Caki2 (cell line): Measurements from ENCODE around the gene ARMC5. TPM values are rescaled to one million over a fixed set of nuclear protein-coding genes. Genes with fewer than 3 reads are reported as not detected.
"Not testable (repeated sequence)": the region's sequence is repeated elsewhere in the genome, so short reads cannot be mapped to it uniquely, and the experiment has no call there.

Source experiments
- DNase-seq: peaks from one replicate; pipeline ENCODE4 v3.0.0-alpha.2; 2015; ENCODE audit warnings: low read depth
- in situ Hi-C: cut with HindIII; loops from 2 replicates; pipeline ENCODE4 v1.10.0; 2016; ENCODE audit warnings: low sequenced_read_pairs, low pct_unique_long_range_greater_than_20kb, mixed read lengths
- total RNA-seq: library from RNA; depleted of rRNA; stranded (reverse); fragments of >200 nt; shearing (Covaris generic); gene quantifications from 2 replicates; pipeline ENCODE4 v1.2.3, GENCODE V29; 2014; ENCODE audit warnings: low replicate concordance

ARMC5 gene
- total RNA-seq, 1 experiment from 2014 or later, result 22.5 TPM

DNA sequence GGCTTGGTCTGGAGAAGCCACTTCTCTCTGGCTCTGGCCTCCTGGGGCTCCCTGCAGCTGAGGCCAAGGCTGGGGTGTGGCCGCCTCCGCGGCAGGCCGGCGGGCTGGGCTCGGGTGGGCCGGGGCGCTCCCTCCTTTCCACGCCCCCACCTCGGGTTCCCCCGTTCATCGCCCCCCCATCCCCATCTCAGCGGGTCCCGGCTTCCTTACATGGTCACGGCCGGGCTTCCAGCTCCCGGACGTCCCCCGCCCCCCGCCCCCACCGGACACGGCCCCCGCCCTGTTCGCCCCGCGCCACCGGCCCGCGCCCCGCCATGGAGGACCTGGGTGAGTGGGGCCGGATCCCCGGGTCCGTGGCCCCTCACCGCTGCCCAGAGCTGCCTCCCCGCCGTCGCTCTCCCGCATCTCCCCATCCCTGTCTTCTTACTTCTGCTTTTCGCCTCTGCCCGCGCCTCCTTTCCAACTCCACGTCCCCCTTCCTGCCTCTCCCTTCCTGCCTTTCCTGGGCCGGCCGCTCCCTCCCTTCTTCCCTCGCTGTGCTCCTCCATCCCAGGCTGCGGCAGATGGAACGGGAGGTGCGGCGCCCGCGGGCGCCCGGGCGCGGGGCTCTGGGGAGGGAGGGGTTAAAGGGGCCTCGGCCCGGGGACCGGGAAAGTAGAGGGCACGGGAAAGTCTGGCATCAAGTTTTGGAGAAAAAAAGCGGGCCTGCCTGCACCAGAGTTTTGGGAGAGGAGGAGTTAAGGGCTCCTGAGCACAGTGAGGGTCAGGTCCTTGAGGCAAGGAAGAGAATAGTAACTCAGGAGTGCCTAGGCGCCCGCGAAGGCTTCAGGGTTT, 12.8 kb downstream of the ARMC5 start, which contains the start of gene TGFB1I1:
Gene TGFB1I1, plus strand, starts transcription at position 278 of the 834 bp plus-strand sequence. Its CDS starts 37 bp downstream, at position 315.
- in situ Hi-C loops, result no loop called here
- DNase-seq, result peak; percentile 49

DNA sequence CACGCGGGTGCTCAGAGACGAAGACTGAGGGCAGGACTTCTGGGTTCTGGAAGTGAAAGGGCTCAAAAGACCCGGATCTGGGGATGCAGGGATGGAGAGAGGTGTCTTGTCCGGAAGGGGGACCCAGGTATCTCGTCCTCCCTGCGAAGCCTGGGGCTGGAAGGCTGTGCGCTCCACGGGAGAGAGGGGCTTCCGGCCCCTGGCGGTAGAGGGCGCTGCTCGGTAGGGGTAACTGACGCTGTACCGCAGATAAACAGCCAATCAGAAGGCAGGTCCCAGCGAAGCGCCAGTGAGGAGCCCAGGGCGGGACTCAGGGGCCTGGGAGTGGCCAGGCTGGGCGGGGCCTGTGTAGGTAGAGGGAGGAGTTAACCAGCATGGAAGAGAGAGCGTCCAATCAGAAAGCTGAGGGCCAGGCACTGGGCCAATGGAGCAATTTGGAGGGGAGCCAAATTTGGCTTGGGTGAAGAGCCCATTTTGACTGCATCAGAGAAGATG, 13.5 kb downstream of the ARMC5 start:
- in situ Hi-C loops, result no loop called here
- DNase-seq, result peak; percentile 89

DNA sequence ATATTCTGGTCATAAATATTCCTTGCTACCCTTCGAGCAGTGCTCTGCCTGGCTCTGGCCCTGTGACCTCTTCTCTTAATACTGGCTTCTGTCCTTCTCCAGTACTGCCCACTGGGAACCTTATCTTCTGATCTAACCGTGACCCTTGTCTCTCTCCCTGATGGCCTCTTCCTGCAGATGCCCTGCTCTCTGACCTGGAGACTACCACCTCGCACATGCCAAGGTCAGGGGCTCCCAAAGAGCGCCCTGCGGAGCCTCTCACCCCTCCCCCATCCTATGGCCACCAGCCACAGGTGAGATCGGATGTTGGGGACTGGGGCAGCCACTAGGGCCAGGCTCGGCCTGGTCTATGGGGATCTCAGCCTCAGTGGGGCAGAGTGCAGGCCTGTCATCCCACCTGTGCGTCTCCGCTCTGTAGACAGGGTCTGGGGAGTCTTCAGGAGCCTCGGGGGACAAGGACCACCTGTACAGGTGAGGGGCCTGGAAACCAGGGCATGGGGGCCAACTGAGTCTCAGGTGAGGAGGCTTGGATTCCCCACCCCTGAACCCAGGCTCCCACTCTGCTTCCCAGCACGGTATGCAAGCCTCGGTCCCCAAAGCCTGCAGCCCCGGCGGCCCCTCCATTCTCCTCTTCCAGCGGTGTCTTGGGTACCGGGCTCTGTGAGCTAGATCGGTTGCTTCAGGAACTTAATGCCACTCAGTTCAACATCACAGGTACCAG, 14.1 kb downstream of the ARMC5 start:
- DNase-seq, result no peak
- in situ Hi-C loops, result no loop called here

DNA sequence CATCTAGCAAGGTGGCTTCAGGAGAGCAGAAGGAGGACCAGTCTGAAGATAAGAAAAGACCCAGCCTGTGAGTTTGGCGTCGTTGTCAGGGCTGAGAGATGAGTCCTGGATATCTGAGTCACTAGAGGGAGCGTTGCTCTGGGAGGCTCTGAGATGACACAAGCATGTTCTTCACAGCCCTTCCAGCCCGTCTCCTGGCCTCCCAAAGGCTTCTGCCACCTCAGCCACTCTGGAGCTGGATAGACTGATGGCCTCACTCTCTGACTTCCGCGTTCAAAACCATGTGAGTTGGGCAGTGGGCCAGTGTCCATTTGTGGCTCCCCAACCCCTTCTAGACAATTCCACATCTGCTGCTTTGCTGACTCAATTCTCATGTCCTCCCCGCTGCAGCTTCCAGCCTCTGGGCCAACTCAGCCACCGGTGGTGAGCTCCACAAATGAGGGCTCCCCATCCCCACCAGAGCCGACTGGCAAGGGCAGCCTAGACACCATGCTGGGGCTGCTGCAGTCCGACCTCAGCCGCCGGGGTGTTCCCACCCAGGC, 14.9 kb downstream of the ARMC5 start:
- in situ Hi-C loops, result no loop called here

DNA sequence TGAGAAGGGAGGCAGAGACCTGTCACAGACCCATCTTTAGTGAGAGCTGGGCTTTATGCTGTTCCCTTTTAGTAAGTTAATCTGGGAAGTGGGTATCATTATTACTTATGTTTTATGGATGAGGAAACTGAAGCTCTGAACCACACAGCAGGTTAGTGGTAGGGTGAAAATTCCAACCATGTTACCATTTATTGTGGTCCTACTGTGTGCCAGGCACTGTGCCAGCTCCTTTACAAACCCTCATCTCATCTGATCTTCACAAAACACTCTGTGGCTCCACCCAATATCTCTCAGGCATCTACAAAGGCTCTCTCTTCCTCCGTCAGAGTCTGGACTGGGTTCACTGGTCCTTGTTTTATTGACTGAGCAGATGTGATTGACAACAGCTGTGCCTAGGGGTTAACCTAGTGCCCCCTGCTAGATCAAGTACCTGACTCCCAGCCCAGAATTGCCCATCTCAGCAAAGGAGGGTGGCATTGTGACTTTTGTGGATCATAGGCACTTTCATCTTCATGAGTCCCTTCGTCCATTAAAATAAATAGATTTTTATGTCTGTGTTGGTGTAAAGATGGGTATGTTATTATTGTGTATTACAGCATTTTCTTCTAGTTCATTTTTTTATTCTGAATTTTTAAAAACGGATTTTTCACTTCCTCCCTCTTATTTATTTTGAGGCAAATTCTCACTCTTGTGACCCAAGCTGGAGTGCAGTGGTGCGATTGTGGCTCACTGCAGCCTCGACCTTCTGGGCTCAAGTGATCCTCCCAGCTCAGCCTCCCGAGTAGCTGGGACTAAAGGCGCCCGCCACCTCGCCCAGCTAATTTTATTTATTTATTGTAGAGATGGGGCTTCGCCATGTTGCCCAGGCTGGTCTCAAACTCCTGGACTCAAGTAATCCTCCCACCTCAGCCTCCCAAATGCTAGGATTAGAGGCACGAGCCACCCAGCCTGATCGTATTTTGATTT, 15.8 kb downstream of the ARMC5 start:
- in situ Hi-C loops, result no loop called here
- no peak for DNase-seq

More for the DNA sequence above, 14.9 kb downstream of the ARMC5 start:
- DNase-seq, result no peak

DNA sequence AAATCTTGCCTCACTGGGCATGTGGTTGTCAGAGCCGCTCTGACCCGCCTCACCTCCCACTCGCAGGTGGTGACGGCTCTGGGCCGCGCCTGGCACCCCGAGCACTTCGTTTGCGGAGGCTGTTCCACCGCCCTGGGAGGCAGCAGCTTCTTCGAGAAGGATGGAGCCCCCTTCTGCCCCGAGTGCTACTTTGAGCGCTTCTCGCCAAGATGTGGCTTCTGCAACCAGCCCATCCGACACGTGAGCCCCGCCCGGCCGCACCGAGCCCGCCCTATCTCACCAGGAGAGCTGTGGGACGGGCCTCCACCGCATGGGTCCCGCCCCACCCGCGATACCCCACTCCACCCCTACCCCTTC, 16.6 kb downstream of the ARMC5 start:
- DNase-seq, result no peak
- in situ Hi-C loops, result no loop called here

DNA sequence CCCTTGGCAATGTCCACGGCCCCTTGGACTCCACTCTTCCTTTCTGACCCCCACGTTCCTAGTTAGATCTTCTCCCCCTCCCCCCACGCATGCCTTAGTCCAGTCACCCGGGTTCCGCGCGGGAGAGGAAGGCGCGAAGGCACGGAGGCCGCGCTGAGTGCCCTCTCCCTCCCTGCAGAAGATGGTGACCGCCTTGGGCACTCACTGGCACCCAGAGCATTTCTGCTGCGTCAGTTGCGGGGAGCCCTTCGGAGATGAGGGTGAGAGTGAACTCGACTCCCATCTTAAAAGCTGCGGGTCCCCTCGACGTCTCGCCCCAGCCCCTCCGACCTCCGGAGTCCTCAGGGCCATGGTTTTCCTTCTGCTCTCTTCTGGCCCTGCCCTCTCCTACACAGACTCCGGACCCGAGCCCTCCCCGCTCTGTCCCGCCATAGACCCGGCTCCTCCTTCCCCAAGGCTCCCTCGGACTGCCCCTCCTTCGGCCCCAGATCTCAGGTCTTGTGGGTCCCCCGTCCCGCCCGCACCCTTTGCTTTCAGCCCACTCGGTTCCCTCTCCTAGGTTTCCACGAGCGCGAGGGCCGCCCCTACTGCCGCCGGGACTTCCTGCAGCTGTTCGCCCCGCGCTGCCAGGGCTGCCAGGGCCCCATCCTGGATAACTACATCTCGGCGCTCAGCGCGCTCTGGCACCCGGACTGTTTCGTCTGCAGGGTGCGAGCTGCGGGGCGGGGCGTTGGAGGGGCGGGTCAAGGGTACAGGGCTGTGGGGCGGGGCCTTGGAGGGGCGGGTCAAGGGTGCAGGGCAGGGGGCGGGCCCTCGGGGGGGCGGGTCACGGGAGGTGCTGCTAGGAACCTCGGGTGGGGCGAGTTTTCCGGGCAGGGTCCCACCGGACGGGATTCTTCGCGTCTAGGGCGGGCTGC, 17.3 kb downstream of the ARMC5 start:
- in situ Hi-C loops, result no loop called here
- peak; percentile 73 for DNase-seq

DNA sequence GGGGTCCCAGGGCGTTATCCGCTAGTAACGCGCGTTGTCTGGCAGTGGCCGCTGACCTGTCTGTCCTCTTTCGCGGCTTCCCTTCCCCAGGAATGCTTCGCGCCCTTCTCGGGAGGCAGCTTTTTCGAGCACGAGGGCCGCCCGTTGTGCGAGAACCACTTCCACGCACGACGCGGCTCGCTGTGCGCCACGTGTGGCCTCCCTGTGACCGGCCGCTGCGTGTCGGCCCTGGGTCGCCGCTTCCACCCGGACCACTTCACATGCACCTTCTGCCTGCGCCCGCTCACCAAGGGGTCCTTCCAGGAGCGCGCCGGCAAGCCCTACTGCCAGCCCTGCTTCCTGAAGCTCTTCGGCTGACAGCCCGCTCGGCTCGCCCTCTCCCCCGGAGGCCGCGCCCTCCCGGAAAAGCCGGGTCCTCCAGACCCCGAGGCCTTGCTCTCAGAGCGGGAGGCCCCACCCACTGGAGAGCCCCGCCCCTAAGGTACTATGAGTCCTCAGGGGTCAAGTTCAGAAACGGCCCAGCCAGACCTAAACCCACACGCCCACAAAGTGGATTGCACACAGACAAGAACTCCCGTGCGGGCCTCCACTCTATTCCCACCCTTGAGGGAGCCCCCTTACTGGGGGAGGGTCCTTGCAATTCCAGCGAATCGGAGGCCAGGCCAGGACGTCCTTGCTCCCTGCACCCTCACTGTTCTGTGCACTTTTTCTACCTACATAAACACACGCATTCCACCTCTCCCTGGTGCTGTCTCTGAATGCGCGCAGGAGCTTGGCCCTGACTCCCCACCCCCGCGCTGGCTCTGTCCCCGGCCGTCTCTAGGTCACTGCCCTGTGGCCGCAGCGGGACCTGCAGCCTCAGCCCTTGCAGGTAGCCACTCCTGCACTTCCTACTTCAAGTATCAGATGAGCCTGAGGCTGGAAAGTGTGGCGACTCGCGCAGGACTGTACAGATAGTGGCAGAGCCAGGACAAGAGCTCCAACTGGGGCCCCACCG, 18.2 kb downstream of the ARMC5 start:
- peak; percentile 76 for DNase-seq
- in situ Hi-C loops, result no loop called here

DNA sequence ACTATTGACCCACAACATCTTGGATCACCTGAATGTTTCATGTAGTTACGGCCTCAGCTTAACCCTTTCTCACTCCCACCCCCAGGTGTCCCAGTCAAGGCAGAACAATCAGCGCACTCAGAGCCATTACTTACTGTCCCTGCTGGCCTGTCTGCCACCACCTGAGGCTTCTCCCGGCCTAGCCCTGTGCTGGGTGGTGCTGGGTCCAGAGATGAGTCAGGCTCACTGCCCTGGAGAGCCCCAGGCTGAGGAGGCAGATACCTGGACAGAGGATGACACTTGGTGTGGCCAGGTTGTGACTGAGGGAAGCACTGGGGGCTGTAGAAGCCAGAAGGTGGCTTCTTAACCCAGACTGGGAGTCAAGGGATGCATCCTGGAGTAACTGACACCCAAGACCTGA, 19.7 kb downstream of the ARMC5 start:
- in situ Hi-C loops, result no loop called here

DNA sequence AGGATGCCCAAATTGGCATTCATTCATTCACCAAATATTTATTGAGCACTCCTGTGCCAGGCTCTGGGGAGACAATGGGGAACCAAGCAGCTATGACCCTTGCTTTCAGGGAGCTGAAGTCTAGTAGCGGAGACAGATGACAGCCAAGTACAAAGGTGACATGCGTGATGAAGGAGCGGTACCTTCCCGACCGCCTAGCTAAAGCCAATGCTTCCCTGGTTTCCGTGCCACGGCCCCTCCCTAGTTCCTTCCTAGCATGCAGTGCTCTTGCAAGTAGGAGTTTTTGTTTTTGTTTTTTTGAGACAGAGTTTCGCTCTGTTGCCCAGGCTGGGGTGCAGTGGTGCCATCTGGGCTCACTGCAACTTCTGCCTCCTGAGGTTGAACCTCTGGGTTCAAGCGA, 20.4 kb downstream of the ARMC5 start:
- in situ Hi-C loops, result no loop called here
- DNase-seq, result no peak

More for the DNA sequence above, 19.7 kb downstream of the ARMC5 start:
- no peak for DNase-seq

DNA sequence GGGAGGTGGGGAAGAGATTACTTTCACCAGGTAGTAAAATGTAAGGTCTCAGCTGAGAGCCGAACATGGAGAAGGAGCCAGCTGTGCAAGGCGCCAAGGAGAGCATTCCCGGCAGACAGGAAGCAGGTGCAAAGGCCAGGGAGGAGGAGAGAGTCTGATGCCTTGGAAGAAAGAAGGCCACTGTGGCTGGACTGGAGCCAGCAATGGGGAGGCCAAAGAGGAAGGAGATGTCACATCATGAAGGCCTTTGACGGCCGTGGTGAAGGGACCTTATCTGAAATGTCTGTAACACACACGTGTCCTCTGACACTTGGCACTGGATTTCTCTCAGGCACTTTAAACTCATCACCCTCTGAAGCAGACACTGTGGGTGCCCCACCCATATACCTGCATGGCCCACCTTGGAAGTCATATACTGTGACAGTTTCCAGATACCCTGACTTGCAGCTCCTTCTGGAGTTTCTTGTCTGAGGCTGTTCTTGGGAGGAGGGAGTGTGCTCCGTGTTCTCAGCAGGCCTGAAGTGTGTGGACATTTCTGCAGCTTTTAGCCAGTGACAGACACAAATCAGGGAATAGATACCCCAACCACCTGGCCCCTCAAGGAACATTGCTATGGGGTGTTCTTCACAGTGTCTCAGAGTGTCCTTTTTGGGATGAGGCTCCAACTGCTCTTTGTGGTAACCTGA, 21.7 kb downstream of the ARMC5 start:
- in situ Hi-C loops, result no loop called here
- DNase-seq, result no peak

DNA sequence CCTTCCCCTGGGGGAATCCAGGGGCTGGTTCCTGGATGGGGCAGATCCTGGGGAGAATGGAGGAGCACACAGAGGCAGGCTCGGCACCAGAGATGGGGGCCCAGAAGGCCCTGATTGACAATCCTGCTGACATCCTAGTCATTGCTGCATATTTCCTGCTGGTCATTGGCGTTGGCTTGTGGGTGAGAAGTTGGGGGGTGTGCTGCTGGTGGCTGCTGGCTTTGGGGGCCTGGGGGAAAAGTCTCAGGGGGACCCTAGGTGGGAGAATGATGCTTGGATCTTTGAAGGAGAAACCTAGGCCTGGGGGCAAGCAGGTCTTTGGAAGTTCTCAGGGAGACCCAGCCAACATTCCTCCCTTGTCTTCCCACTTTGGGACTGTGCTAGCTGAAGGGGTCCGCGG, 23.8 kb downstream of the ARMC5 start, which contains the start of gene SLC5A2:
Gene SLC5A2, plus strand, starts transcription at position 43 of the 400 bp plus-strand sequence. Its CDS starts 14 bp downstream, at position 57.
- no peak for DNase-seq

DNA sequence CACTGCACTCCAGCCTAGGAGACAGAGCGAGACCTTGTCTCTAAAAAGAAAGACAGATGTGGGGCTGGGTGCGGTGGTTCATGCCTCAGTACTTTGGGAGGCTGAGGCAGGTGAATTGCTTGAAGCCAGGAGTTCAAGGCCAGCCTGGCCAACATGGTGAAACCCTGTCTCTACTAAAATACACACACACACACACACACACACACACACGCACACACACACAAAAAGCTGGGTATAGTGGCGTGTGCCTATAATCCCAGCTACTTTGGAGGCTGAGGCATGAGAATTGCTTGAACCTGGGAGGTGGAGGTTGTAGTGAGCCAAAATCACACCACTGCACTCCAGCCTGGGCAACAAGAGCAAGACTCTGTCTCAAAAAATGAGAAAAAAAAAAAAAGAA, 24.7 kb downstream of the ARMC5 start:
- in situ Hi-C loops, DNase-seq: not testable (repeated sequence)

More for the DNA sequence above, 23.8 kb downstream of the ARMC5 start, which contains the start of gene SLC5A2:
- in situ Hi-C loops, result no loop called here

DNA sequence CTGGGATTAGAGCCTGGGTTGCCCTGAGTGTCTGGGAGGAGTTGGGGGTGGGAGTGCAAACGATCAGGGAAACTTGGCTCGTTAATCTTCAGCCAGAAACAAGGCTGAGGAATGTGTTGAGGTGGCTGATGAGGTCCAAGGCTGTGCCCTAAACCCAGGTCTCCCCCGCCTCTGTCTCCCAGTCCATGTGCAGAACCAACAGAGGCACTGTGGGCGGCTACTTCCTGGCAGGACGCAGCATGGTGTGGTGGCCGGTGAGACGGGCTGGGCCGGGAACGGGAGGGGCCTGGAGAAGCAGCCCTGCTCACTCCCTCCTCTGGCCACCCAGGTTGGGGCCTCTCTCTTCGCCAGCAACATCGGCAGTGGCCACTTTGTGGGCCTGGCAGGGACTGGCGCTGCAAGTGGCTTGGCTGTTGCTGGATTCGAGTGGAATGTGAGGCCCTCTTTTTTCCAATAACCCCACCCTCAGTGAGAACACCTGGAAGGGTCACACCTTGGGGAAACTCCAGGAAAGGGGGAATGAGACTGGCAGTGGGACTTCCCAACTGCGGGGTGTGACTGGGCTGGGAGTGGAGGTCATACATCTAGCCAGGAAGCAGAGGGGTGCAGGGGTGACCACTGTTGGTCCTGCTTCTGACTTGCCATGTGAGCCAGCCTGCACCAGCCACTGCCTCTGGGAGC, 25.3 kb downstream of the ARMC5 start:
- in situ Hi-C loops, result no loop called here
- peak; percentile 24 for DNase-seq

DNA sequence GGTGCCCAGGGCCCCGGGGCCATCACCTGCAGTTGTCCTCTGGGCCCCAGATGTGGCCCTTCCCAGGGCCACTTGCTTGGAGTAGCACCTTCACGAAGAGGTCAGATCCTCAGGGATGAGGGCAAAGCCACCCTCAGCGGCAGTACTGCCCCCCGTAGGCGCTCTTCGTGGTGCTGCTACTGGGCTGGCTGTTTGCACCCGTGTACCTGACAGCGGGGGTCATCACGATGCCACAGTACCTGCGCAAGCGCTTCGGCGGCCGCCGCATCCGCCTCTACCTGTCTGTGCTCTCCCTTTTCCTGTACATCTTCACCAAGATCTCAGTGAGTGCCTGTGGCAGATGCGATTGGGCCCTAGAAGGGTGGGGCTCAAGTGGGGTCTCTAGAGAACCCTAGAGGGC, 26.3 kb downstream of the ARMC5 start:
- DNase-seq, result no peak
- in situ Hi-C loops, result no loop called here
